GM21717 (cell line): ENCODE measurements around the gene CENPB.
"Not testable (repeated sequence)": the region's sequence is repeated elsewhere in the genome, so short reads cannot be mapped to it uniquely, and the experiment has no call there.

Experiments used
- ATAC-seq: cut with Tn5 transposase; IDR thresholded peaks from one replicate; pipeline ENCODE4 v1.9.1; 2021; ENCODE audit warnings: mild to moderate bottlenecking, moderate library complexity; ENCODE audit not compliant: unreplicated experiment

CENPB gene

GRCh38 chr20:3789201-3789600, 2.7 kb upstream of the CENPB start:
- not testable (repeated sequence) for ATAC-seq

GRCh38 chr20:3788685-3789155, 2.2 kb upstream of the CENPB start:
- ATAC-seq: no peak

GRCh38 chr20:3787324-3788014, 929 bp upstream of the CENPB start:
- ATAC-seq: no peak

GRCh38 chr20:3786126-3786484, 435 bp downstream of the CENPB start:
- peak; percentile 15 for ATAC-seq

- no peak for ATAC-seq
These were observed 1.1 kb downstream of the CENPB start for GRCh38 chr20:3785240-3786125.

- ATAC-seq: no peak
These were observed 1.7 kb downstream of the CENPB start for GRCh38 chr20:3784863-3785239.

- ATAC-seq: no peak
These were observed 2.2 kb downstream of the CENPB start for GRCh38 chr20:3784216-3784853.

- no peak for ATAC-seq
These were observed 2.9 kb downstream of the CENPB start for GRCh38 chr20:3783511-3784195.

- no peak for ATAC-seq
These were observed 3.5 kb downstream of the CENPB start for GRCh38 chr20:3783068-3783489.

- no peak for ATAC-seq
These were observed 3.9 kb downstream of the CENPB start for GRCh38 chr20:3782597-3782996.

GRCh38 chr20:3781153-3781910, 5.2 kb downstream of the CENPB start, which contains the start of gene SPEF1:
Gene SPEF1 (minus strand): TSS chr20:3781448. CDS start chr20:3781287, 161 bp downstream.
- ATAC-seq: peak; percentile 51

GRCh38 chr20:3778976-3779375, 7.6 kb downstream of the CENPB start:
- ATAC-seq: no peak

- no peak for ATAC-seq
These were observed 8.6 kb downstream of the CENPB start for GRCh38 chr20:3777716-3778629.

GRCh38 chr20:3777381-3777715, 9.2 kb downstream of the CENPB start:
- no peak for ATAC-seq

- no peak for ATAC-seq
These were observed 11.0 kb downstream of the CENPB start for GRCh38 chr20:3775457-3776108.

- ATAC-seq: no peak
These were observed 14.9 kb downstream of the CENPB start for GRCh38 chr20:3771552-3772058.

- peak; percentile 39 for ATAC-seq
These were observed 18.0 kb downstream of the CENPB start for GRCh38 chr20:3768342-3769130.
